Gastroesophageal sphincter (tissue), 4 donors: ENCODE measurements around the gene PPP1R13B. TPM values are rescaled to one million over a fixed set of nuclear protein-coding genes. Genes with fewer than 3 reads are reported as not detected.

Experiments used
- ATAC-seq: fragments of 150-250 bp; one replicate; pipeline ENCODE4 v1.9.1; 2016; ENCODE audit warnings: mild to moderate bottlenecking, moderate library complexity
- H3K27ac ChIP-seq, 4 donors: fragments of 200-600 bp; sonication (generic) in 3 of 4; 1 replicate in 3 of 4; 2 replicates in 1 of 4; pipeline ENCODE4 v1.5.1; 2016 to 2019
- H3K27me3 ChIP-seq: fragments of 200-600 bp; sonication (generic); one replicate; pipeline ENCODE4 v1.5.1; 2019
- H3K36me3 ChIP-seq, 2 donors: fragments of 200-600 bp; sonication (generic); one replicate each; pipeline ENCODE4 v1.5.1; 2019; ENCODE audit warnings: control low read depth in 1 of 2
- H3K4me1 ChIP-seq, 3 donors: fragments of 200-600 bp; sonication (generic); 1 replicate in 2 of 3; 2 replicates in 1 of 3; pipeline ENCODE4 v1.5.1; 2016 to 2019; ENCODE audit warnings: control low read depth in 2 of 3
- H3K4me3 ChIP-seq, 2 donors: fragments of 200-600 bp; sonication (generic); one replicate each; pipeline ENCODE4 v1.5.1; 2019; ENCODE audit warnings: mild to moderate bottlenecking in 1 of 2, moderate library complexity in 1 of 2
- H3K9me3 ChIP-seq, 3 donors: fragments of 200-600 bp; sonication (generic); one replicate each; pipeline ENCODE4 v1.5.1; 2017 to 2019; ENCODE audit warnings: control low read depth in 2 of 3
- CTCF ChIP-seq, 4 experiments: fragments of 200-600 bp in 2 of 4; fragments of 450-650 bp in 2 of 4; sonication (generic) in 1 of 4; IDR thresholded peaks; one replicate each; pipeline ENCODE4 v1.5.1; 2017 to 2019; ENCODE audit warnings: antibody characterized with exemption in 4 of 4, mild to moderate bottlenecking in 2 of 4, moderate library complexity in 2 of 4
- EP300 ChIP-seq: sonication (generic); formaldehyde crosslinking; IDR thresholded peaks from one replicate; pipeline ENCODE4 v1.6.1; 2017; ENCODE audit warnings: antibody characterized with exemption, mild to moderate bottlenecking
- POLR2A ChIP-seq, 2 donors: fragments of 450-650 bp; IDR thresholded peaks; one replicate each; pipeline ENCODE4 v1.6.1; 2017; ENCODE audit warnings: antibody characterized with exemption in 2 of 2, mild to moderate bottlenecking in 2 of 2, moderate library complexity in 1 of 2
- POLR2AphosphoS5 ChIP-seq: sonication (generic); formaldehyde crosslinking; IDR thresholded peaks from one replicate; pipeline ENCODE4 v1.6.1; 2017; ENCODE audit warnings: antibody characterized with exemption
- WGBS, 2 donors: methylation state at CpG; one replicate each; pipeline ENCODE4 v1.1.5; 2018; ENCODE audit warnings: low coverage in 1 of 2; 5-methylcytosine and 5-hydroxymethylcytosine counted together
- total RNA-seq, 4 donors: library from RNA; depleted of rRNA; stranded (reverse); fragments of >200 nt; gene quantifications; one replicate each; pipeline ENCODE4 v1.1.0, GENCODE V29; 2016

The PPP1R13B gene
- total RNA-seq, 4 donors from 2014 or later, result 13.9 to 24.8 (median 17.5) TPM

GRCh38 chr14:103745424-103745823 lies 102.0 kb downstream of the PPP1R13B start:
- Histone ChIP-seq H3K4me1 (peaks cover 0 to 6% (median 0%) of the 10 kb centered on the region in 3 donors), H3K4me3 (no peak overlapping the region), H3K36me3 (peaks cover 0 to 81% of the 10 kb centered on the region in 2 donors), H3K27me3 (no peaks in the 10 kb centered on the region), H3K9me3 (no peaks in the 10 kb centered on the region), H3K27ac (no peak overlapping the region)
- WGBS, 2 donors, result 72 to 73% methylated on average over 4 to 5 of the region's 5 CpGs
- ATAC-seq, result no peak
- TF ChIP-seq POLR2AphosphoS5, result no peak
- TF ChIP-seq CTCF (IDR thresholded peaks at IDR 0.05), result no peak
- TF ChIP-seq EP300, result no peak
- TF ChIP-seq POLR2A (IDR thresholded peaks at IDR 0.05), result no peak

DNA sequence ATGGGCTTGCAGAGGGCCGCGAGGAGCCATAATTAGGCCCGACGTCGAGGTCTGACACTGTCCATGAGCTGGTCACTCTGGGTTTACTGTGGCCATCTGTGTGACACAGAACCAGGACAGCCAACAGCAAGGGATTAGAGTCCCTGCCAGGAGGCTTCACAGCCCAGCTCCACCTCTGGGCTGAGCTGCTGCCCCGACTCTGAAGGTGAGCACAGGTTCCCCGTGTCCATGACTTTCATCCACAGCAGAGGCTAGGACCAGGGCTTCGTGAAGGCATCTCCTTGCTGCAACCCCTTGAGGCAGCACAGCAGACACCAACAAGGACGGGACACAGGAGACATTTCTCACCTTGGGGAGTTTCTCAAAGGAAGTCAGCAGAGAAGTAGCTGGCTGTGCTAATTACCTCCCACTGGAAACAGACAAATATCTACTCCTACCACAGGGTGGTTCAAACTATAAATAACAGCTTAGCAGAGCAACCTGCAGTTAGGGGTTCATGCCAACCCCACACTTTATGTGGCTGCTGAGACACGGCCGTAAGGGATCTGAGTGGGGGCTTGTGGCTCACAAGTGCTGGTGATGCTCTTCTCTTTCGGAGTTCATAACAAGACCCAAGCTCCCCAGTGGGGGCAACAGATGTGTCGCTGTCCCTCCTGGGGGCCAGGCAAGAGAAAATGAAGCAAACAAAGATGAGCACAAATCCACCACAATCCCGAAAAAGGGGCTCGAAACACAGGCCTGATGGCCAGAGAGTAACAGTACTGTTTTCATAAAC lies 102.6 kb downstream of the PPP1R13B start:
- 76 to 93% methylated on average over 2 to 3 of the region's 15 CpGs for WGBS, 2 donors
- Histone ChIP-seq H3K27ac (no peak overlapping the region), H3K9me3 (no peaks in the 10 kb centered on the region), H3K4me3 (no peak overlapping the region), H3K4me1 (peaks cover 0 to 6% (median 0%) of the 10 kb centered on the region in 3 donors), H3K27me3 (no peaks in the 10 kb centered on the region), H3K36me3 (peaks cover 0 to 83% of the 10 kb centered on the region in 2 donors)
- TF ChIP-seq CTCF (IDR thresholded peaks at IDR 0.05), result no peak
- no peak for TF ChIP-seq EP300
- TF ChIP-seq POLR2A (IDR thresholded peaks at IDR 0.05), result no peak
- TF ChIP-seq POLR2AphosphoS5, result no peak
- ATAC-seq, result no peak

DNA sequence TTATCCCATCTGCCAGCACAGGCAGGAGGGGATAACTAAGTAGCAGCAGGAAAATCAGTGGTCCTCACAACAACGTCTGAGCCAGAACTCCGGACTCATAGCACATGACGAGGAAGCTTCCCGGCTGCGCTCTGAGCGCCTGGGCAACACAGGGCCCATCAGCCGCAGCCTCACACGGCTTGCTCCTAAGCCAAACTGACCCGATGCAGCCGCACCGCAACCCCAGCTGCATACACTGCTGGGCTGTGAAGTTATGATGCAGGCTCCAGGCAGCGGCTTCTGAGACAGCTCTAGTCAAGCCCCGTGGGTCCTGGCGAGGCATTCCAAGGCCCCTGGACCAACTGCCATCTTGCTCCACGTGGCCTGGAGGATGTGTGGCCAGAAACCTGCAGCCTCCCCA lies 103.7 kb downstream of the PPP1R13B start:
- TF ChIP-seq POLR2AphosphoS5 (no peak), EP300 (no peak)

DNA sequence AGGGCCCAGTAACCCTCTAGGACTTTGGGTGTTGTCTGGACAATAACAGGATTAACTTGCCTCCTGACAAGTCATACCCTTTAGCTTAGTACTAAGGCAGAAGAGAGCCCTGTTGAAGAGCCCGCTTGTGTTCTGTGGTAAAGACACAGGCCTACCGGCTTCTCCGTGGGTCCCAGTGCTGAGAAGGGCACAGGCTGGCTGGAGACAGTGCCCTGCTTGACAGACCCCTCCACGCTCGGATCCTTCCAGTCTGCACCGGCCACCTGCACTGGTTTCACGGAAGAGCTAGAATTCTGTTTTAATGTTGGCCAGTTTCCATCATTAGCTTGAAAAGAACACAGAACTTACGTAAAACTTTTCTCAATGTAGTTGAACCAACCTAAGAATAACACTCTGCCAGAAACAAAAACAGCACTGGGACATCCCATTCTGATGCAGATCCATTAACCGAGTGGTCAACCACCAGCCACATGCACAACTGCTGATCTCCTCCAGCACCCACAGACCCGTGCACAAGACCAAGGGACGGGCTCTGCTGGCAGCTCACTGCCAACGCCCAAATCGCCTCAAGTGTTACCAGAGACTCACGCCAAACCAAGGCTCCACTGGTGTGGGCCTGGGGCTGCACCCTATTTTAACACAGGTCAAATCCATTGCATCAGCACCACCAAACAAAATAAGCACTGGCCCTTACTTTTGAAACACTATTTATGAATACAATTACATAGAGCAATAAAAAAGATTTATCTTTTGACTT lies 104.7 kb downstream of the PPP1R13B start:
- ATAC-seq, result no peak
- Histone ChIP-seq H3K36me3 (peaks cover 0 to 80% of the 10 kb centered on the region in 2 donors), H3K9me3 (no peaks in the 10 kb centered on the region), H3K4me1 (peaks cover 0 to 25% (median 0%) of the 10 kb centered on the region in 3 donors), H3K27ac (peak overlapping the region in 3 of 4 donors; percentile 43 to 67 (median 46)), H3K27me3 (no peaks in the 10 kb centered on the region), H3K4me3 (no peak overlapping the region)
- TF ChIP-seq EP300, result no peak
- TF ChIP-seq POLR2AphosphoS5, result no peak
- TF ChIP-seq CTCF (IDR thresholded peaks at IDR 0.05), result no peak
- no peak for TF ChIP-seq POLR2A (IDR thresholded peaks at IDR 0.05)
- WGBS, 2 donors, result 73% methylated on average over 9 of the region's 14 CpGs; no CpG with 5 or more reads in 1 of the 2 donors

More for the DNA sequence above, 103.7 kb downstream of the PPP1R13B start:
- Histone ChIP-seq H3K36me3 (peaks cover 0 to 80% of the 10 kb centered on the region in 2 donors), H3K27ac (peak overlapping the region in 1 of 4 donors; percentile 43), H3K9me3 (no peaks in the 10 kb centered on the region), H3K4me1 (peaks cover 0 to 15% (median 0%) of the 10 kb centered on the region in 3 donors), H3K4me3 (no peak overlapping the region), H3K27me3 (no peaks in the 10 kb centered on the region)
- ATAC-seq, result no peak
- 60% methylated on average over 1 of the region's 15 CpGs; no CpG with 5 or more reads in 1 of the 2 donors for WGBS, 2 donors

DNA sequence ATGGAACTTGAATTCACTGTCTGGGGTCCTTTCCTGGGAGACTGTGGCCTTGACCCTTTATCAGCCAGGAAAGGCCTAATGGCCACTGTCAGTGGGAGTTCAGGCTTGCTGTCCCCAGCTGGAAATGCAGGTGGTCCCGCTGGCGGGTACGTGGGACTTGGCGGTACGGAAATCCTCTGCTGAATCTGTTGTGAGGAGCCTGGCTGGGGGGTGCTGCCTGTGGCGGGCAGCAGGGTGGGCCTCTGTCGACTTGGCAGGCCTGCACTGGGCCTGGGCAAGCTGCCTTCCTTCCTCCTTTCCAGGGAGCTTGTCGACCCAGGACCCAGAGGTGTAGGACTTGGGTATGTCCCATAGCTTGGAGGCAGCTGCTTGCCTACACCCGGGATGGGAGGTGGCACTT lies 105.5 kb downstream of the PPP1R13B start:
- ATAC-seq, result no peak
- Histone ChIP-seq H3K36me3 (peaks cover 0 to 72% of the 10 kb centered on the region in 2 donors), H3K27ac (peak overlapping the region in 3 of 4 donors; percentile 43 to 67 (median 46)), H3K4me3 (no peak overlapping the region), H3K9me3 (no peaks in the 10 kb centered on the region), H3K27me3 (no peaks in the 10 kb centered on the region), H3K4me1 (peaks cover 0 to 33% (median 6%) of the 10 kb centered on the region in 3 donors)
- no peak for TF ChIP-seq POLR2A (IDR thresholded peaks at IDR 0.05)
- no peak for TF ChIP-seq EP300
- TF ChIP-seq POLR2AphosphoS5, result no peak
- no peak for TF ChIP-seq CTCF (IDR thresholded peaks at IDR 0.05)
- WGBS, 2 donors, result 71% methylated on average over 1 of the region's 9 CpGs; no CpG with 5 or more reads in 1 of the 2 donors
